ENCODE results near the gene CXCR5.

The CXCR5 gene

GRCh38 chr11:118899296-118899688 lies 15.6 kb downstream of the CXCR5 start:
- H3K4me3 ChIP-seq (ENCODE audit: low read length): no peak overlapping the region
- H3K27me3 ChIP-seq (replicated peaks; ENCODE audit: control insufficient read depth, insufficient read depth, low read length): no peaks in the 10 kb centered on the region
- no peak for DNase-seq (ENCODE audit: low read depth)
- peaks cover 66% of the 10 kb centered on the region for H3K36me3 ChIP-seq (ENCODE audit: control insufficient read depth, insufficient read depth, low read length, severe bottlenecking)
- H3K4me1 ChIP-seq (ENCODE audit: control insufficient read depth, insufficient read depth, low read length): no peaks in the 10 kb centered on the region
- H3K9ac ChIP-seq (ENCODE audit: low read length): no peak overlapping the region
- H3K9me3 ChIP-seq (ENCODE audit: control insufficient read depth, low read length): no peaks in the 10 kb centered on the region

- H3K27me3 ChIP-seq (replicated peaks; ENCODE audit: control insufficient read depth, insufficient read depth, low read length): no peaks in the 10 kb centered on the region
These were observed 16.1 kb downstream of the CXCR5 start for GRCh38 chr11:118899706-118900360.

GRCh38 chr11:118900535-118901384 lies 17.1 kb downstream of the CXCR5 start:
- H3K4me3 ChIP-seq (ENCODE audit: low read length): no peak overlapping the region
- H3K27me3 ChIP-seq (replicated peaks; ENCODE audit: control insufficient read depth, insufficient read depth, low read length): no peaks in the 10 kb centered on the region
- DNase-seq (ENCODE audit: low read depth): no peak
- no peak overlapping the region for H3K9ac ChIP-seq (ENCODE audit: low read length)
- H3K9me3 ChIP-seq (ENCODE audit: control insufficient read depth, low read length): no peaks in the 10 kb centered on the region
- no peaks in the 10 kb centered on the region for H3K4me1 ChIP-seq (ENCODE audit: control insufficient read depth, insufficient read depth, low read length)
- peaks cover 75% of the 10 kb centered on the region for H3K36me3 ChIP-seq (ENCODE audit: control insufficient read depth, insufficient read depth, low read length, severe bottlenecking)

More at GRCh38 chr11:118899706-118900360, 16.1 kb downstream of the CXCR5 start:
- no peak for DNase-seq (ENCODE audit: low read depth)
- H3K9me3 ChIP-seq (ENCODE audit: control insufficient read depth, low read length): no peaks in the 10 kb centered on the region
- H3K4me1 ChIP-seq (ENCODE audit: control insufficient read depth, insufficient read depth, low read length): no peaks in the 10 kb centered on the region
- no peak overlapping the region for H3K9ac ChIP-seq (ENCODE audit: low read length)
- peaks cover 71% of the 10 kb centered on the region for H3K36me3 ChIP-seq (ENCODE audit: control insufficient read depth, insufficient read depth, low read length, severe bottlenecking)
- H3K4me3 ChIP-seq (ENCODE audit: low read length): no peak overlapping the region

- Histone ChIP-seq H3K9ac (ENCODE audit: low read length) (no peak overlapping the region), H3K4me3 (ENCODE audit: low read length) (no peak overlapping the region), H3K9me3 (ENCODE audit: control insufficient read depth, low read length) (no peaks in the 10 kb centered on the region), H3K4me1 (ENCODE audit: control insufficient read depth, insufficient read depth, low read length) (no peaks in the 10 kb centered on the region), H3K36me3 (ENCODE audit: control insufficient read depth, insufficient read depth, low read length, severe bottlenecking) (peaks cover 84% of the 10 kb centered on the region), H3K27me3 (replicated peaks; ENCODE audit: control insufficient read depth, insufficient read depth, low read length) (no peaks in the 10 kb centered on the region)
- no peak for DNase-seq (ENCODE audit: low read depth)
These were observed 18.0 kb downstream of the CXCR5 start for GRCh38 chr11:118901494-118902335.

GRCh38 chr11:118902336-118903203 lies 18.9 kb downstream of the CXCR5 start:
- H3K27me3 ChIP-seq (replicated peaks; ENCODE audit: control insufficient read depth, insufficient read depth, low read length): no peaks in the 10 kb centered on the region
- no peaks in the 10 kb centered on the region for H3K9me3 ChIP-seq (ENCODE audit: control insufficient read depth, low read length)
- no peak overlapping the region for H3K9ac ChIP-seq (ENCODE audit: low read length)
- peaks cover 5% of the 10 kb centered on the region for H3K4me1 ChIP-seq (ENCODE audit: control insufficient read depth, insufficient read depth, low read length)
- no peak overlapping the region for H3K4me3 ChIP-seq (ENCODE audit: low read length)
- peaks cover 84% of the 10 kb centered on the region for H3K36me3 ChIP-seq (ENCODE audit: control insufficient read depth, insufficient read depth, low read length, severe bottlenecking)
- DNase-seq (ENCODE audit: low read depth): no peak

- H3K27me3 ChIP-seq (replicated peaks; ENCODE audit: control insufficient read depth, insufficient read depth, low read length): no peaks in the 10 kb centered on the region
- no peaks in the 10 kb centered on the region for H3K9me3 ChIP-seq (ENCODE audit: control insufficient read depth, low read length)
- no peak overlapping the region for H3K4me3 ChIP-seq (ENCODE audit: low read length)
- H3K36me3 ChIP-seq (ENCODE audit: control insufficient read depth, insufficient read depth, low read length, severe bottlenecking): peaks cover 86% of the 10 kb centered on the region
- no peak overlapping the region for H3K9ac ChIP-seq (ENCODE audit: low read length)
- no peak for DNase-seq (ENCODE audit: low read depth)
- H3K4me1 ChIP-seq (ENCODE audit: control insufficient read depth, insufficient read depth, low read length): peaks cover 14% of the 10 kb centered on the region
These were observed 19.7 kb downstream of the CXCR5 start for GRCh38 chr11:118903204-118904015.

- H3K27me3 ChIP-seq (replicated peaks; ENCODE audit: control insufficient read depth, insufficient read depth, low read length): no peaks in the 10 kb centered on the region
- H3K4me3 ChIP-seq (ENCODE audit: low read length): no peak overlapping the region
- peak; percentile 87 for DNase-seq (ENCODE audit: low read depth)
- H3K36me3 ChIP-seq (ENCODE audit: control insufficient read depth, insufficient read depth, low read length, severe bottlenecking): peaks cover 49% of the 10 kb centered on the region
- H3K4me1 ChIP-seq (ENCODE audit: control insufficient read depth, insufficient read depth, low read length): peaks cover 46% of the 10 kb centered on the region
- H3K9me3 ChIP-seq (ENCODE audit: control insufficient read depth, low read length): no peaks in the 10 kb centered on the region
- peak overlapping the region; percentile 97 for H3K9ac ChIP-seq (ENCODE audit: low read length)
These were observed 23.7 kb downstream of the CXCR5 start for GRCh38 chr11:118907051-118908042.

- no peak for DNase-seq (ENCODE audit: low read depth)
- H3K4me3 ChIP-seq (ENCODE audit: low read length): no peak overlapping the region
- H3K27me3 ChIP-seq (replicated peaks; ENCODE audit: control insufficient read depth, insufficient read depth, low read length): no peaks in the 10 kb centered on the region
- peaks cover 45% of the 10 kb centered on the region for H3K36me3 ChIP-seq (ENCODE audit: control insufficient read depth, insufficient read depth, low read length, severe bottlenecking)
- H3K9ac ChIP-seq (ENCODE audit: low read length): peak overlapping the region; percentile 97
- H3K9me3 ChIP-seq (ENCODE audit: control insufficient read depth, low read length): no peaks in the 10 kb centered on the region
- H3K4me1 ChIP-seq (ENCODE audit: control insufficient read depth, insufficient read depth, low read length): peaks cover 55% of the 10 kb centered on the region
These were observed 24.6 kb downstream of the CXCR5 start for GRCh38 chr11:118908264-118908663.

- H3K4me1 ChIP-seq (ENCODE audit: control insufficient read depth, insufficient read depth, low read length): peaks cover 61% of the 10 kb centered on the region
- H3K9me3 ChIP-seq (ENCODE audit: control insufficient read depth, low read length): no peaks in the 10 kb centered on the region
- peak overlapping the region; percentile 80 for H3K4me3 ChIP-seq (ENCODE audit: low read length)
- H3K9ac ChIP-seq (ENCODE audit: low read length): peak overlapping the region; percentile 97
- peak; percentile 90 for DNase-seq (ENCODE audit: low read depth)
- H3K36me3 ChIP-seq (ENCODE audit: control insufficient read depth, insufficient read depth, low read length, severe bottlenecking): peaks cover 37% of the 10 kb centered on the region
- H3K27me3 ChIP-seq (replicated peaks; ENCODE audit: control insufficient read depth, insufficient read depth, low read length): no peaks in the 10 kb centered on the region
These were observed 25.4 kb downstream of the CXCR5 start for GRCh38 chr11:118908901-118909618.
